HG03439 (cell line): Measurements from ENCODE around the gene NAGPA.

Experiments used
- ATAC-seq: cut with Tn5 transposase; IDR thresholded peaks from one replicate; pipeline ENCODE4 v1.9.1; 2021; ENCODE audit warnings: mild to moderate bottlenecking, moderate library complexity; ENCODE audit not compliant: unreplicated experiment

Gene NAGPA

DNA sequence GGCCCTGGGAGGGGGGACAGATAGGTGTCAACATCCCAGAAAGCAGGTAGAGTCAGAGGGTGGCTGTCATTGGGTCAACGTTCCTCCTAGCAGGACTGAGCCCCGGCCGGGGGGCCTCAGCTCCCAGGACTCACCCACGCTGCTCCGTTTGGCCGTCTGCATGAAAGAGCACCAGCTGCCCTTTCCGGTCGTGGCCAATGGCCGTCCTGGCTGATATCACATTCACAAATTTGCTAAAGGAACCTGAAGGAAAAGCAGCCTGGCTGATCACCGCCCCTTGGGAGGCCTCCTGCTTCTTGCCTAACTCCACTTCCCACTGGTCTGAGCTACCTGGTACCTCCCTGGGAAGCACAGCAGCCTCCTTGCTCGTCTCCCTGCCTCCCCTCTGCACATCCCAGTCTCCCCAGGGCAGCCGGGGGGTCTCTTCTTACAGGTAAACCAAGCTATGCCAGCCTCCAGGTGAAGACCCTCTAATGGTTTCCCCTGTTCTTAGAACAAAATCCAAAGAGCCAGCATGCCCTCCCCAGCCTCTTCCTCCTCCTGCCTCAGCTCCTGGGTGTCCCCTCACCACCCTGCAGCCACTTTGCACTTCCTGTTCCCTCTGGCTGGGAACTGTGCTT, 3.4 kb downstream of the NAGPA start:
- ATAC-seq: no peak

GRCh38 chr16:5028950-5029475, 4.7 kb downstream of the NAGPA start:
- no peak for ATAC-seq

- no peak for ATAC-seq
Observed at GRCh38 chr16:5027575-5028235, 6.0 kb downstream of the NAGPA start.

DNA sequence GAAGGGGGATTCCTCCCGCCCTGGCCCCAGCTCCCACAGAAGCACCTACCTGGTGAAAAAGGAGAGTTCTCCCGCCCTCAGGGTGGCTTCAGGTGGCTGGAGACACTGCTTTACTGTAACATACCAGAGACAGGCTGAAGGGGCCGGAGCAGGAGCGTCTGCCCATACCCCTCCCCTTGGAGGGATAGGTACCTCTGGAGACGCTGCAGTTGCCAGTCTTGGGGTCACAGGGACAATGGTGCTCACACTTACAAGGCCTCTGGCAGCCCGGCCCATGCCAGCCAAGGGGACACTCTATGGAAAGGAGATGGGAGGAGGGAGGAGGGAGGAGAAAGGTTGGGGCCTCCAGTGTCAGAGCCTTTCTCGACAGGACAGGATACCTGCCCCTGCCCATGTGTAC, 6.6 kb downstream of the NAGPA start:
- ATAC-seq: no peak

- ATAC-seq: no peak
Observed at GRCh38 chr16:5026664-5027063, 7.1 kb downstream of the NAGPA start.

- no peak for ATAC-seq
Observed at GRCh38 chr16:5025171-5025632, 8.5 kb downstream of the NAGPA start.

DNA sequence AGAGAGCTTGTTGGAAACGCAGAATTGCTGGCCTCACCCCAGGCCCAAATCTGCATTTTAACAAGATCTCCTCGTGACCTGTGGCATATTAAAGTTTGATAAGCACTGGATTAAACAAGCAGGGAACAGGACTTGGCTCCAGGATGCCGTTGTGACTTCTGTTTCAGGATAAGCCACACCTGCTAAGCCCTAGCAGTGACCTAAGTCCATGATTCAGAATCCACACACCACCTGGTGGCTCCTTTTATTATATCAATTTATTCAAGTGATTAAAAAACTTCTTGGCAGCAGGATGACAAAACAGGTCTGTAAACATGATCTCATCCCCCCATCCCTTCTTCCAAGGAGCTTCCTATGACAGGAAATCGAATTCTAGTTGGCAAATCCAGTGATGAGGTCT, 9.1 kb downstream of the NAGPA start:
- no peak for ATAC-seq

DNA sequence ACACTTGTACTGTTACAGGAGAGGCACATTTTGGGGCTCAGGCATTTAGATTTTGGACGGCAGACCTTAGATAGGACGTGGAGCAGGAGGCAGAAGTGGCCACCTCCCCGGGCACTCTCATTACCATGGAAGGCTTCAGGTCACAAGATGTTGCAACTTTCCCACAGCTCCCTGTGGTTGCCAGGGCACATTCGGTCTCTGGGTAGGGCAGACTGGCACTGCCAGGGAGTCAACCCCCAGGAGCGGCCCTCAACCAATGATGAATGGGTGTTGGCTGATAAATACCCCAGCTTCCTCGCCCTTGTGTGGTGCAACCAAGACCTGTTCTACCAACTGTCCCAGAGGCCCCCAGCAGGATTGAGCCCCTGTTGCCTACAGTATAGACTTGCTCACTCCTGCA, 11.2 kb downstream of the NAGPA start:
- ATAC-seq: no peak

- ATAC-seq: no peak
Observed at GRCh38 chr16:5020551-5020950, 13.2 kb downstream of the NAGPA start.

GRCh38 chr16:5019775-5020174, 14.0 kb downstream of the NAGPA start:
- no peak for ATAC-seq

DNA sequence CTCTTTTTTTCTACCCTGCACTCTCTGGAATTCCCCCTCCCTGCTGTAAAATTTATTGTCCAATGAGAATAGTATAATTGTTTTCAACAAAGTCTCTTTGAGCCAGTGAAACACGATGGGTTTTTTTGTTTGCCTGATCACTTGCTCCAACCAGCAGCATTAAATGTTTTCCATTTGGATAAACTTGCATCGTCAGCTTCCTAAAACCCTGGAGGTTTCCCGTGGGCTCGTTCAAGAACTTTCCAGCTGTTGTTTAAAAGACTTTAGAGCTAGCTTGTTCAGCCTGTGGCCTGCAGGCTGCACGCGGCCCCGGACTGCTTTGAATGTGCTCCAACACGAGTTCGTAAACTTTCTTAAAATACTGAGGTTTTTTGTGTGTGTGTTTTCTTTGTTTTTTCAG, 14.9 kb downstream of the NAGPA start:
- no peak for ATAC-seq

GRCh38 chr16:5017678-5017969, 16.1 kb downstream of the NAGPA start:
- ATAC-seq: no peak

GRCh38 chr16:5016967-5017677, 16.6 kb downstream of the NAGPA start:
- ATAC-seq: no peak

- no peak for ATAC-seq
Observed at GRCh38 chr16:5015887-5016286, 17.8 kb downstream of the NAGPA start.

DNA sequence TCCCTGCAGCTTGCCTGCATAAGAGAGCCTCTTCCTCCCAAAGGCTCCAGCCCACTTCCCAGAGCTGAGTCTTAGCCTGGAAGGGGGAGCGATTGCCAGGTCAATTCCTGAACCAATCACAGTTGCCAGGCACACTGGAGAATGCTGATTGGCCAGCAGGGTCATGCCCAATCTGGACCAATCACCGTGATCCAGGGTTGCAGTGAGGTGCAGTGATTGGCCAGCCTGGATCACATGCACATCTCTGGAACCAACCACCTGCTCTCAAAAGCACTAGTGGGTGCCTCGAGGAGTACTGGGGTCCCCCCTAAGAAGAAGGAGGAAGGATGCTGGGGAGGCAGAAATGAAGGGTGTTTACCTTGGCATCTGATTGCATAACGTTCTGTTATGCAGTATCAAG, 18.4 kb downstream of the NAGPA start:
- no peak for ATAC-seq

DNA sequence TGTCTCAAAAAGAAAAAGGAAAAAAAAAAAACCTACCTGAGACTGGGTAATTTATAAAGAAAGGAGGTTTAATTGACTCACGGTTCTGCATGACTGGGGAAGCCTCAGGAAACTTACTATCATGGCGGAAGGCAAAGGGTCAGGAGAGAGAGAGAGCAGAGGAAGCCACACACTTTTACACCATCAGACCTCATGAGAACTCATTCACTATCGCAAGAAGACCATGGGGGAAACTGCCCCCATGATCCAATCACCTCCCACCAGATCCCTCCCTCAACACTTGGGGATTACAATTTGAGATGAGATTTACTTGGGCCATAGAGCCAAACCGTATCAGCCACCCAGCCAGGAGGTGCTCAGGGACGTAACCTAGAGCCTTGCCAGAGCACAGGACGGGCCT, 20.8 kb downstream of the NAGPA start:
- ATAC-seq: no peak

- ATAC-seq: no peak
Observed at GRCh38 chr16:5011637-5012036, 22.1 kb downstream of the NAGPA start.

- no peak for ATAC-seq
Observed at GRCh38 chr16:5010576-5011329, 23.0 kb downstream of the NAGPA start.

- no peak for ATAC-seq
Observed at GRCh38 chr16:5008311-5008731, 25.4 kb downstream of the NAGPA start.

DNA sequence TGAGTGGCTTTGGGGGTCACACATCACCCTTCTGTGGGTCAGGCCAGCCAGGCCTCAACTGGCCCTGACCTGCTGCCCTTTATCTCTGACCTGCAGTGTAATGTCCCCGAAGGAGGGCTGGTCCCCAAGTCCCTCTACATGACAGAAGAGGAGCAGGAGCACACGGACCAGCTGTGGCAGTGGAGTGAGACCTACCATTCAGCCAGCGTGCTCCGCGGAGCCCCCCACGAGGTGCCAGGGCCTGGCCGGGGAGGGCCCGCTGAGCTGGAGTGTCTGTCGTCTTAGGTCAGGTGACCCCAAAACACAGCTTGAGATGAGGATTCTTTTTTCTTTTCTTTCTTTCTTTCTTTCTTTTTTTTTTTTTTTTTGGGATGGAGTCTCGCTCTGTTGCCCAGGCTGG, 26.5 kb downstream of the NAGPA start:
- no peak for ATAC-seq
